Measurements from ENCODE around the gene DTWD1.

- TF ChIP-seq CTCF (IDR thresholded peaks at IDR 0.05): no peak
- TF ChIP-seq POLR2A (IDR thresholded peaks at IDR 0.05): no peak
These were observed 29.1 kb downstream of the DTWD1 start for GRCh38 chr15:49649987-49650386.

All from thyroid gland (tissue), 4 donors.